DMS 273 treated with DMSO at 0.1 percent for 48 hours (cell line): ENCODE measurements around the gene VCX2.
"Not testable (repeated sequence)": the region's sequence is repeated elsewhere in the genome, so short reads cannot be mapped to it uniquely, and the experiment has no call there.

Experiments
- DNase-seq: peaks from one replicate; lab custom pipeline; 2025; lab: John Stamatoyannopoulos, UW

VCX2 gene

GRCh38 chrX:8171169-8171568 is at the start of gene VCX2:
Gene VCX2, minus strand, starts transcription at chrX:8171267. Its CDS starts 624 bp downstream, at chrX:8170643.
- DNase-seq = not testable (repeated sequence)

- DNase-seq = peak; percentile 83
Observed at GRCh38 chrX:8204943-8205342, 33.9 kb upstream of the VCX2 start.

DNA sequence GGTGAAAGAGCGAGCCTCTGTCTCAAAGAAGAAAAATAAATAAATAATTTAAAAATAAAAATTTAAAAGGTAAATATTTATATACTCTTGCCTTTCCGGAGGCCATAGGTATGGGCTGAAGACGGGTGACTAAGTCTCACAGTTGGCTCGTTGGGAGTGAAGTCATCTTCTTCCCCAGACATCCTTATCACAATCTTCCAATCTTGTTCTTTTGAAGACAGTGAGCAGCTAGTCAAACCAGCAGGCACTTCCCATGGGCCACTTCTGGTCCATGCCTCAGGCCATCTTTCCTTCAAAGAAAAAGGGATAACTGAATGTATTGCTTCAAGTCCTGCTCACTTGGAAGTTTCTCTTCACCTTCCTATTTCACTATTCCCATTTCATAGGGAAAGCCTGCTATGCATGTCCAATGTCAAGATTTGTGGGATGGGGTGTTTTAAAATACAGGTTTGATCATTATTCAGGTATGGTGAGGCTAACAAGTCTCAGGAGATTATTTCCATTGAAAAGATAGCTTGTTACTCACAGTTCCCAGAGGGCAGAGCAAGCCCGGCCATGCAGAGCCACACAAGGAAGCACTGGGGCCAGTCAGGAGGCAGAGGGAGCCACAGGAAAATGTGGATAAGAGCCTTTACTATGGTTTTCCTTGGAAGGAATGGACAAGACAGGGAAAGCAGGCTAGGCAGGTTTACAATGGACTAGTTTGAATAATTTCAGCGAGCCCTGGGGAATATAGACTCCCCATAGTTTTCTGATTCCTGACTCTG is 33.3 kb upstream of the VCX2 start:
- DNase-seq = no peak

GRCh38 chrX:8201896-8202331 is 30.8 kb upstream of the VCX2 start:
- no peak for DNase-seq

GRCh38 chrX:8196776-8197175 is 25.7 kb upstream of the VCX2 start:
- DNase-seq = no peak

- no peak for DNase-seq
Observed at GRCh38 chrX:8194216-8194615, 23.1 kb upstream of the VCX2 start.

GRCh38 chrX:8192276-8192675 is 21.2 kb upstream of the VCX2 start:
- DNase-seq = no peak

DNA sequence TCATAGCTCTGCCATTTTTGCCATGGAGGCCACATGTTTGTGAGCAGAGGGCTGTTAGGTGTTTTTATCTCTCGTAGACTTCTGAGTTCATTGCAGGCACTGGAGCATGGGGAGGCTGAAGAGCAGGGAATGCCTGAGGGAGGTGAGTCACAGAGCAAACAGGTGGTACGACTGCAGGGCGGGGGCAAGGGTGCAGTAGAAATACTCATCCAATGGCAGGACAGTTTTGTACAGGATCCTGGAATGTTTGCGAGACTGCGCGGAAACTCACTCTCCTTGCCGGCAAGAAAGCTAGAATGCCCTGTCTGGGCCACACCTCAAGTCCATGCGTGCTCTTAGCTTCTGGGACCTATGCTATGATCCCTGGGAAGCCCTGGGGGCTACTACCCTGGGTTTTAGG is 20.0 kb upstream of the VCX2 start:
- peak; percentile 63 for DNase-seq

DNA sequence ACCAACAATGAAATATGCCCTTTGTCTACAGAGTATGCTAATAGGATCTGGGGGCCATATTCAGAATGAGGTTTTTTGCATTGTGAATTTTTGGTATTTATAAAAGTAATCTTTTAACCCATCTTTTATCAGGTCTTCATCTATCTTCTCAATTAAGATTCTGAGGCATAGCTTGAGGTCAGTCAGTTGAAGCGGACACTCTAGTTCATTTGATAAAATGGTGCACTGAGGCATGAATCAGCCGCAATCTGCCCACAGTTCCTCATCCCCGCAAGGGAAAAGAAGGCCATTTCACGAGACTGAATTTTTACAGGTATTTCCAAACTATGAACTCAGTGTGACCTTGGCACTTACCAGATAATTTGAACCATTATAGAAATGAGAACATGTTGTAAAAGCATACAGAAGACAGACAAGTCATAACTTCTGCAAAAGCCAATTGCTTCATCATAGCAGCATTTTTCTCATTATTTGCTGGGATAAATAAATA is 19.3 kb upstream of the VCX2 start:
- no peak for DNase-seq

DNA sequence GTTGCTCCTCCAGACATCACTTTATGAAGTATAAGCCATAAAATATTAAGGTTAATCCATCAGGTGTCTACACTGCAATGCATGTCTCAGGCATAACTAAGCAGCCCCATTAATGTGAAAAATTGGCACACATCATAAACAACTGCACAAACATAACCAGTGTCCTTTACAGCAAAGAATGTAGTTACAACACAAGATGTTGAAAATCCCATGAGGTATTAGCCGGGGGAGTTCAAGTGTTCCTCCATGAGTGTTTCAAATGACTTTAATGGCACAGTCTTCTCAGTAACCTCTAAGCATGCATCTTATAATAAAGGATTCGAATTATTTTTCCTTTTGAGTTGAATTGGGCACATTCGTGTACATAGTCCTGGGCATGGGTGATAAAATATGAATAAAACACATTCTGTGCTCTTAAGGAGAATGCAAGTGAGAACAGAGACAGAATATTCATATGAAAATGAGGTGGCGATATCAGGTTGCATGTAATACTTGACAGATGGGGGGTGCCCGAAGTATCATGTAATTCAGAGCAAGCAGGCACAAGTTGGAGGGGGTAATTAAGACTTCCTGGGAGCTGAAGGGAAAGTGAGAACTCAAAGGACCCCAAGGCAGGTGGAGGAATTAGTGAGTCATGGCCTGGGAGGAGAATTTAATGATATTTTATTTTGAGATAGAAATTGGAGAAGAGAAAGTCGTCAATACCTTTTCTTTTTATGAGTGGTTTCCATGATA is 18.2 kb upstream of the VCX2 start:
- DNase-seq = peak; percentile 91

- DNase-seq = no peak
Observed at GRCh38 chrX:8183346-8183745, 12.3 kb upstream of the VCX2 start.

DNA sequence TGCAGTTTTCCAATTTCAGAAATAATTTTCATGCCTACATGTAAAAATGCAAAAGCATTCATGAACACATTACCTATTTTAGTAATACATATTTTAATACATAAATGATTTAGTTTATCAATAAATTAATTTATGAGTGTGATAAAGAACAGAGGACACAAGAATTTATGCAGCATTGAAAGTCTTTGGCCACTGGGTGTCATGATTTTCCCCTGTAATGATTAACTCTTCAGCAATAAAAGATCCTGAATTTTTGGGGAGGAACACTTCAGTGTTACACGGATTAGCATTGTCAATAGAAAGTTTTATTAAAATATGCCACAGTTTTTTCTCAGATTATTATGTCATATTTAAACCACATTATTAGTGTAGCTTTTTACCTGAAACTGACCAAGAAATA is 8.6 kb upstream of the VCX2 start:
- no peak for DNase-seq

DNA sequence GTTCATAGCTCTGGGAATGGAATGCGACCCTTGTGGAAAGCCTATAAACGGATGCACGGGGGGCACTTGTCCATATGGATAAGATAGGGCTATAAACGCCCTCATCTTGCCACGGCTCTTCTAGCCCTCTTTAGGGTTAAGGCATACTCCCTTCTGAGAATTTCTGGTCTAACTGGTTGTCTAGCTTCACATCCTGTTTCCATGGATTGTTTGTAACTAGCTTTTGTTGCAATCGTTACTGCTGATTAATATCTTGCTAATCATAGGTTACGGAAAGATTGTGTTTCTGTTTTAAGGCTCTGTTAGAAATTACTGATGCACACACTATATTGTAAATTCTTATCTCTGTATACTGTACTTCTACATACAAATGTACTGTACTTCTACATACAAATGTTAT is 17.1 kb downstream of the VCX2 start:
- not testable (repeated sequence) for DNase-seq

- no peak for DNase-seq
Observed at GRCh38 chrX:8147226-8147625, 23.8 kb downstream of the VCX2 start.

GRCh38 chrX:8144925-8145324 is 26.1 kb downstream of the VCX2 start:
- DNase-seq = no peak

- DNase-seq = no peak
Observed at GRCh38 chrX:8141896-8142295, 29.2 kb downstream of the VCX2 start.

DNA sequence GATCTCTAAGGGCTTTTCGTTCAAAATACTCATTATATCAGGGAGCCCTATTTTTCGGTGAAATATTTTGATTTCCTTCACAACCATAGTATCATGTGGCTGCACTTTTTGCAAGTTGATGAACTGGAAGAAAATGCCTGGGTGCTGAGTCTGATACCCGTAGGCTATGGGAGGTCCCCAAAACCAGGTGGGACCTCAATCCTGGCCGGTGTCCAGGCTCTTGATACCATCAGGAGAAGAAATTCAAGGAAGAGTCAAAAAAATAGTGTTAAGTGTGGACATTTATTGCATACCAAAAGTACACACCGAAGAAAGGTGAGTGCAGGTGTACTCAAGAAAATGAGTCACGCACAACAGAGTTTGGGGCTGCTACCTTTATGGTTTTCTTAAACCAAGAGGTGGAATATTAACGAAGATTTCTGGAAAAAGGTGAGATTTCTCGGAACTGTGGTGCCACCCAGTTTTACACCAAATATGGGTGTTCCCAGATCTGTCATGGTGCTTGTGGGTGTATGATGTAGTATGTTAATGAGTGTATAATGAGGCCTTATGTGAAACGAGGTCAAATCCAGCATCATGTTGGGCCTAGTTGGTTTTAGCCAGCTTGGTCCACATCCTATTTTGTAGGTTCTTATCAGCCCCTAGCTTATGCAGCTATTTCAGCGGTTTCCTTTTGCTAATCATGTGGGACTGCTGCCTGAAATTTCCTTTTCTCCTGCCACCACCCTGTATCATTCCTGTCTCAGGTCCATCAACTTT is 29.9 kb downstream of the VCX2 start:
- DNase-seq = no peak

DNA sequence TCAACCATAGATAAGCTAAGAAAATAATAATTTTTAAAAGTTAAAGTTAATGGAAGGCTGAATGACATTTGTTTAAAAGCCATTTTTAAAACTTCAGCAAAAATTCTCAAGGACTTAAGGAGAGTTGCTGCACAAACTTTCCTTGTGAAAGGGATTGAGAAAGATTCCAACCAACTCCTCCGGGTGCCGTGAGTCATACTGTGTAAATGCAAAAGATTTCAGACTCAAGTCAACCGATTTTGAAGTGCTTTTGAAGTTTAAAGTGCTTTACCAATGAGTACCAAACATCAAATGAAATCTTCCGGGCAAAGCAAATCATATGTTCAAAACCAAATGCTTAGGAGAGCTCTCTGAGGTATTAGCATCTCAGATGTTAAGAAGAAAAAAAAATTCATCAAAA is 31.4 kb downstream of the VCX2 start:
- DNase-seq = no peak

DNA sequence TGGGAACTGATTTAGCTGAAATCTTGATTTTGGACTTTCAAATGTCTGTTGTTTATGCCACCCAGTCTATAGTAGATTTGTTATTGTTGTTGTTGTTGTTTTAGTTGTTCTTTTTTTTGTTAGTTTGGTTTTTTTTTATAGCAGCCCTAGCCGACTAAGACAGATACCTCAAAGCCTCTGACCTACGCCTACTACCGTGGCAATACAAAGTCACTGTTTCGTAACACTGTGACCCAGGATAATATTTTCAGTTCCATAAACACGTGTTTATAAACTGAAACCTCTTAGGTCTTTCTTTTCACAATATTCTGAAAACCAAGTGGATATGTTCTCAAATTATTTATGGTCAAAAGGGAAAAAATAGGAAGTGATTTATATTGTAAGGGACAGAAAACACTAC is 32.8 kb downstream of the VCX2 start:
- DNase-seq = no peak

DNA sequence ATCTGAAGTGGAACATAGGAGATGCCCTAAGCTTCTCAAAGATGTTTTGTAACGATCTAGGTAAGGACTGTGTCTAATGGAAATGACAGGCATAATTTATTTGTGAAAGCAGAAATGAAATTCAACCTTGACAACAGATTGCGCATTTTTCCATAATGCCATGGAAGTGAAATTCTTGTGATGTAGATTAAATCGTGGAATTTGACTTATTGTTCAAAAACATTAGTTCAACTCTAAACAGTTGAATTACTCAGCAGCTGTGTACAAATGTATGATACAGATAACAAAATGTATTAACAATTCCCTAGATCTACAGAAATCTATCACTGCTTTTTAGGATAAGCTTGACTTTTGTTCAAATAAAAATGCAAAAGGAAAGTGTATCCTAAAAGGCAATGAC is 44.4 kb downstream of the VCX2 start:
- no peak for DNase-seq

GRCh38 chrX:8126092-8126491 is 45.0 kb downstream of the VCX2 start:
- no peak for DNase-seq

DNA sequence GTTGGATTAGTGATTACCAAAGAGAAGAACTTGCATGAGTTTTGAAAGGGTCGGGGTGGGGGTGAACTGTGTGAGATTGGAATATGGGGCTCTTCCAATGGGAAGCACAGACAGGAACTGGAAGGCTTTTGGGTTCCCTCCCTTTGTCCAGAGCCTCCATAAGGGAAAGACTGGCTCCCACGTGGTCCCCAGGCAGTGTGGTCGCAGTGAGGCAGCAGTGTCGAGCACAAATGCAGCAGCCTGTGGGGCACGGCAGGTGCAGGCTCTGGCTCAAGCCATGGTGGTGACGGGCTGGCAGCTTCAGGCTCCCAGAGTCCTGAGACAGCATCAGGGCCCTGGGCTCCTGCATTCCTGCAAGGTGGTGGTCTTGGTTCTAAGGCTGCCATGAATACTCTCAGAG is 45.5 kb downstream of the VCX2 start:
- no peak for DNase-seq

DNA sequence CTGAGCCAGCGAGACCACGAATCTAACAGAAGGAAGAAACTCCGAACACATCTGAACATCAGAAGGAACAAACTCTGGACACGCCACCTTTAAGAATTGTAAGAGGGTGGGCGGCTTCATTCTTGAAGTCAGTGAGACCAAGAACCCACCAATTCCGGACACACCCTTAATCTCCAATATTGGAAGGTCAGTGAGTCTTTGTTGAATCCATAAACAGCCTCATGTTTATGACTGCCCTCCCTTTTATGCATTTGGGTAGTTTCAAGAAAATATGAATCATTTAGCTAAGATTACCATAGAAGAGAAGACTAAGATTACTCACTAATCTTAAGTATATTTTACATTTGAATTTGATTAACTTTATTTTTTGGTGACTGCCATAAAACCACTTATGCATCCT is 48.5 kb downstream of the VCX2 start:
- no peak for DNase-seq
